H9 (cell line): ENCODE results near the gene C1orf115. TPM values are rescaled to one million over a fixed set of nuclear protein-coding genes. Genes with fewer than 3 reads are reported as not detected.

Source experiments
- DNase-seq: peaks from one replicate; pipeline ENCODE4 v3.0.0-alpha.2; 2017
- H2AFZ ChIP-seq: one replicate; pipeline ENCODE4 v1.6.1; 2013; ENCODE audit warnings: mild to moderate bottlenecking, low read length, control low read depth, moderate library complexity
- H2AK5ac ChIP-seq: 2 replicates; pipeline ENCODE4 v1.6.1; 2013; ENCODE audit warnings: low read length, control low read depth, mixed read lengths; ENCODE audit not compliant: insufficient read length
- H2BK120ac ChIP-seq: one replicate; pipeline ENCODE4 v1.6.1; 2013; ENCODE audit warnings: low read depth, mild to moderate bottlenecking, low read length, control low read depth, inconsistent platforms; ENCODE audit not compliant: poor library complexity, severe bottlenecking
- H2BK12ac ChIP-seq: 2 replicates; pipeline ENCODE4 v1.6.1; 2013; ENCODE audit warnings: low read length, control low read depth, mixed read lengths, low read depth; ENCODE audit not compliant: insufficient read length
- H2BK15ac ChIP-seq: 2 replicates; pipeline ENCODE4 v1.6.1; 2013; ENCODE audit warnings: low read depth, low read length, control low read depth
- H2BK20ac ChIP-seq: one replicate; pipeline ENCODE4 v1.6.1; 2013; ENCODE audit warnings: low read depth, mild to moderate bottlenecking, low read length, control low read depth, inconsistent platforms; ENCODE audit not compliant: poor library complexity, severe bottlenecking
- H2BK5ac ChIP-seq: 2 replicates; pipeline ENCODE4 v1.6.1; 2013; ENCODE audit warnings: low read length, control low read depth, mixed read lengths; ENCODE audit not compliant: insufficient read length
- H3K14ac ChIP-seq: 2 replicates; pipeline ENCODE4 v1.6.1; 2013; ENCODE audit warnings: low read length, control low read depth; ENCODE audit not compliant: insufficient read depth
- H3K18ac ChIP-seq: 2 replicates; pipeline ENCODE4 v1.6.1; 2013; ENCODE audit warnings: low read depth, mild to moderate bottlenecking, mixed read lengths, low read length, control low read depth; ENCODE audit not compliant: insufficient read length
- H3K23ac ChIP-seq: 2 replicates; pipeline ENCODE4 v1.6.1; 2013; ENCODE audit warnings: low read length, control low read depth, mixed read lengths, low read depth; ENCODE audit not compliant: insufficient read length
- H3K23me2 ChIP-seq: 2 replicates; pipeline ENCODE4 v1.6.1; 2013; ENCODE audit warnings: low read depth, mild to moderate bottlenecking, mixed read lengths, low read length, control low read depth; ENCODE audit not compliant: insufficient read length, poor library complexity, severe bottlenecking
- H3K27ac ChIP-seq: 2 replicates; pipeline ENCODE4 v1.5.1; 2013; ENCODE audit warnings: low read length, control low read depth, mixed read lengths, low read depth; ENCODE audit not compliant: insufficient read length
- H3K27me3 ChIP-seq: 2 replicates; pipeline ENCODE4 v1.6.1; 2013; ENCODE audit warnings: low read length, control low read depth, inconsistent platforms; ENCODE audit not compliant: insufficient read depth
- H3K4ac ChIP-seq: 2 replicates; pipeline ENCODE4 v1.6.1; 2013; ENCODE audit warnings: low read depth, mild to moderate bottlenecking, control low read depth, inconsistent platforms, low read length, moderate library complexity
- H3K4me1 ChIP-seq: 2 replicates; pipeline ENCODE4 v1.6.1; 2013; ENCODE audit warnings: low read length, control low read depth, inconsistent platforms; ENCODE audit not compliant: insufficient read depth
- H3K4me2 ChIP-seq: 2 replicates; pipeline ENCODE4 v1.6.1; 2013; ENCODE audit warnings: low read length, control low read depth, mixed read lengths; ENCODE audit not compliant: insufficient read length, insufficient read depth
- H3K56ac ChIP-seq: 2 replicates; pipeline ENCODE4 v1.6.1; 2013; ENCODE audit warnings: low read depth, mild to moderate bottlenecking, mixed read lengths, low read length, control low read depth; ENCODE audit not compliant: insufficient read length
- H3K79me1 ChIP-seq: 2 replicates; pipeline ENCODE4 v1.6.1; 2013; ENCODE audit warnings: low read depth, mild to moderate bottlenecking, moderate library complexity, low read length, control low read depth, inconsistent platforms; ENCODE audit not compliant: insufficient read depth, poor library complexity, severe bottlenecking
- H3K79me2 ChIP-seq: 2 replicates; pipeline ENCODE4 v1.6.1; 2013; ENCODE audit warnings: low read length, control low read depth, inconsistent platforms; ENCODE audit not compliant: insufficient read depth
- H3K9ac ChIP-seq: 2 replicates; pipeline ENCODE4 v1.6.1; 2013; ENCODE audit warnings: low read length, control low read depth, mixed read lengths; ENCODE audit not compliant: insufficient read length; ENCODE audit errors: extremely low read depth
- H3K9me3 ChIP-seq: one replicate; pipeline ENCODE4 v1.6.1; 2013; ENCODE audit warnings: low read depth, low read length, inconsistent platforms; ENCODE audit not compliant: control insufficient read depth
- H3T11ph ChIP-seq: one replicate; pipeline ENCODE4 v1.6.1; 2013; ENCODE audit warnings: mild to moderate bottlenecking, low read length, control low read depth, inconsistent platforms
- H4K20me1 ChIP-seq: one replicate; pipeline ENCODE4 v1.6.1; 2013; ENCODE audit not compliant: control insufficient read depth, insufficient read length, insufficient read depth
- H4K5ac ChIP-seq: 2 replicates; pipeline ENCODE4 v1.6.1; 2013; ENCODE audit warnings: low read depth, mild to moderate bottlenecking, mixed read lengths, low read length, control low read depth; ENCODE audit not compliant: insufficient read length
- H4K8ac ChIP-seq: replicated peaks from 2 replicates; pipeline ENCODE4 v1.6.1; 2013; ENCODE audit warnings: low read length, control low read depth, mixed read lengths, low read depth; ENCODE audit not compliant: insufficient read length
- H4K91ac ChIP-seq: 2 replicates; pipeline ENCODE4 v1.6.1; 2013; ENCODE audit warnings: low read depth, mild to moderate bottlenecking, moderate library complexity, mixed read lengths, low read length, control low read depth; ENCODE audit not compliant: insufficient read length
- H3K27ac Mint-ChIP-seq, 3 experiments: 2 replicates in 2 of 3; 3 replicates in 1 of 3; pipeline ENCODE4 v1.8.0; 2020 to 2021; ENCODE audit warnings: mixed read lengths in 3 of 3, mild to moderate bottlenecking in 1 of 3, moderate library complexity in 1 of 3
- H3K27me3 Mint-ChIP-seq: 2 replicates; pipeline ENCODE4 v1.8.0; 2021; ENCODE audit warnings: low read depth, mild to moderate bottlenecking, moderate library complexity, mixed read lengths
- H3K36me3 Mint-ChIP-seq, 3 experiments: 2 replicates in 2 of 3; 3 replicates in 1 of 3; pipeline ENCODE4 v1.8.0; 2020 to 2021; ENCODE audit warnings: low read depth in 3 of 3, mixed read lengths in 3 of 3; ENCODE audit not compliant: insufficient read depth in 1 of 3
- H3K4me1 Mint-ChIP-seq, 2 experiments: 2 replicates each; pipeline ENCODE4 v1.8.0; 2020; ENCODE audit warnings: mixed read lengths in 2 of 2
- H3K4me3 Mint-ChIP-seq, 2 experiments: 2 replicates in 1 of 2; 3 replicates in 1 of 2; pipeline ENCODE4 v1.8.0; 2020 to 2021; ENCODE audit warnings: mild to moderate bottlenecking in 2 of 2, mixed read lengths in 2 of 2, moderate library complexity in 1 of 2
- H3K9me3 Mint-ChIP-seq, 2 experiments: 2 replicates in 1 of 2; 3 replicates in 1 of 2; pipeline ENCODE4 v1.8.0; 2020; ENCODE audit warnings: mild to moderate bottlenecking in 2 of 2, mixed read lengths in 2 of 2, moderate library complexity in 1 of 2
- WGBS: extraction: QIAGEN DNeasy Blood & Tissue Kit; methylation state at CpG from one replicate; pipeline ENCODE4 v1.1.7; 2013; ENCODE audit warnings: missing lambda C conversion rate, low lambda C conversion rate, mixed read lengths; ENCODE audit not compliant: insufficient read length; ENCODE audit errors: extremely low coverage; 5-methylcytosine and 5-hydroxymethylcytosine counted together
- total RNA-seq: library from RNA; stranded (reverse); gene quantifications from 2 replicates; pipeline ENCODE4 v1.2.1, GENCODE V29; 2021
- TF ChIP-seq, protein P1 (sequence below): fragments of 200-600 bp; sonication (generic); conservative IDR thresholded peaks from 3 replicates; pipeline ENCODE4 v1.8.0; 2021; ENCODE audit warnings: antibody characterized with exemption, mild to moderate bottlenecking

The C1orf115 gene
- total RNA-seq, 1 experiment from 2014 or later = 6.0 TPM

GRCh38 chr1:220669005-220669404 is 21.2 kb upstream of the C1orf115 start:
- no peak overlapping the region for H2AK5ac ChIP-seq
- no peak overlapping the region for H4K8ac ChIP-seq
- no peak overlapping the region for H4K91ac ChIP-seq
- H2BK12ac ChIP-seq = no peak overlapping the region
- Mint-ChIP-seq H3K4me1 (peaks cover 6% of the 10 kb centered on the region in 2 experiments), H3K27me3 (peaks cover 2% of the 10 kb centered on the region; the same call in 1 of the 2 replicates), H3K4me3 (no peak overlapping the region), H3K9me3 (peaks cover 0 to 11% of the 10 kb centered on the region in 2 experiments), H3K27ac (no peak overlapping the region), H3K36me3 (peaks cover 0 to 6% (median 5%) of the 10 kb centered on the region in 3 experiments; a peak in 3 of 7 replicates)
- no peak overlapping the region for H2BK20ac ChIP-seq
- no peak overlapping the region for H3K9ac ChIP-seq
- no peaks in the 10 kb centered on the region for H3K79me1 ChIP-seq
- no peak overlapping the region for H3K14ac ChIP-seq
- H3K9me3 ChIP-seq = no peaks in the 10 kb centered on the region
- no CpG with 5 or more reads among the region's 1 CpG for WGBS
- DNase-seq = no peak
- H3K4ac ChIP-seq = no peak overlapping the region
- H3K18ac ChIP-seq = no peak overlapping the region
- H3K27me3 ChIP-seq = no peaks in the 10 kb centered on the region
- no peak overlapping the region for H3T11ph ChIP-seq
- TF ChIP-seq, protein P1, sequence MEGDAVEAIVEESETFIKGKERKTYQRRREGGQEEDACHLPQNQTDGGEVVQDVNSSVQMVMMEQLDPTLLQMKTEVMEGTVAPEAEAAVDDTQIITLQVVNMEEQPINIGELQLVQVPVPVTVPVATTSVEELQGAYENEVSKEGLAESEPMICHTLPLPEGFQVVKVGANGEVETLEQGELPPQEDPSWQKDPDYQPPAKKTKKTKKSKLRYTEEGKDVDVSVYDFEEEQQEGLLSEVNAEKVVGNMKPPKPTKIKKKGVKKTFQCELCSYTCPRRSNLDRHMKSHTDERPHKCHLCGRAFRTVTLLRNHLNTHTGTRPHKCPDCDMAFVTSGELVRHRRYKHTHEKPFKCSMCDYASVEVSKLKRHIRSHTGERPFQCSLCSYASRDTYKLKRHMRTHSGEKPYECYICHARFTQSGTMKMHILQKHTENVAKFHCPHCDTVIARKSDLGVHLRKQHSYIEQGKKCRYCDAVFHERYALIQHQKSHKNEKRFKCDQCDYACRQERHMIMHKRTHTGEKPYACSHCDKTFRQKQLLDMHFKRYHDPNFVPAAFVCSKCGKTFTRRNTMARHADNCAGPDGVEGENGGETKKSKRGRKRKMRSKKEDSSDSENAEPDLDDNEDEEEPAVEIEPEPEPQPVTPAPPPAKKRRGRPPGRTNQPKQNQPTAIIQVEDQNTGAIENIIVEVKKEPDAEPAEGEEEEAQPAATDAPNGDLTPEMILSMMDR = no peak
- H3K27ac ChIP-seq = no peak overlapping the region
- no peaks in the 10 kb centered on the region for H3K23me2 ChIP-seq
- H2AFZ ChIP-seq = no peak overlapping the region
- no peaks in the 10 kb centered on the region for H3K4me1 ChIP-seq
- H4K5ac ChIP-seq = no peak overlapping the region
- no peak overlapping the region for H2BK120ac ChIP-seq
- no peaks in the 10 kb centered on the region for H3K79me2 ChIP-seq
- no peak overlapping the region for H2BK5ac ChIP-seq
- H3K56ac ChIP-seq = no peak overlapping the region
- no peak overlapping the region for H2BK15ac ChIP-seq
- H4K20me1 ChIP-seq = no peaks in the 10 kb centered on the region
- H3K23ac ChIP-seq = no peak overlapping the region
- no peak overlapping the region for H3K4me2 ChIP-seq
